HepG2 (cell line): ENCODE results near the gene UCK2. TPM values are rescaled to one million over a fixed set of nuclear protein-coding genes. Genes with fewer than 3 reads are reported as not detected.

Experiments
- AHR ChIP-seq: IDR thresholded peaks from 2 replicates; pipeline ENCODE4 v1.6.1; 2018; ENCODE audit warnings: missing genetic modification reagents, missing compliant biosample characterization
- BCLAF1 ChIP-seq: fragments of 450-650 bp; IDR thresholded peaks from 2 replicates; pipeline ENCODE4 v1.6.1; 2017; ENCODE audit warnings: mild to moderate bottlenecking
- CBX1 ChIP-seq: IDR thresholded peaks from one replicate; pipeline ENCODE4 v1.6.1; 2016; ENCODE audit warnings: antibody characterized with exemption, low read depth
- EEA1 ChIP-seq: sonication (generic); formaldehyde crosslinking; IDR thresholded peaks from 2 replicates; pipeline ENCODE4 v1.5.1; 2020; ENCODE audit warnings: mild to moderate bottlenecking, missing genetic modification reagents, borderline replicate concordance
- ESRRA ChIP-seq: sonication (generic); formaldehyde crosslinking; IDR thresholded peaks from 2 replicates; pipeline ENCODE4 v1.5.1; 2020; ENCODE audit warnings: mild to moderate bottlenecking, low read depth, missing genetic modification reagents
- FLYWCH1 ChIP-seq: sonication (generic); formaldehyde crosslinking; IDR thresholded peaks from 2 replicates; pipeline ENCODE4 v1.8.1; 2023; ENCODE audit warnings: mild to moderate bottlenecking, missing genetic modification reagents
- GPBP1L1 ChIP-seq: sonication (generic); formaldehyde crosslinking; IDR thresholded peaks from 2 replicates; pipeline ENCODE4 v1.5.0; 2020; ENCODE audit warnings: mild to moderate bottlenecking, missing genetic modification reagents
- HHEX ChIP-seq: IDR thresholded peaks from 2 replicates; pipeline ENCODE4 v1.6.1; 2016; ENCODE audit warnings: control low read depth
- HNF1A ChIP-seq, 2 experiments: sonication (generic) in 1 of 2; formaldehyde crosslinking in 1 of 2; IDR thresholded peaks; 2 replicates each; pipeline versions ENCODE4 v1.4.0 to v1.6.1; 2016 to 2020; ENCODE audit warnings: borderline replicate concordance in 1 of 2, low read depth in 1 of 2, mild to moderate bottlenecking in 1 of 2, missing genetic modification reagents in 1 of 2
- IKZF4 ChIP-seq: sonication (generic); formaldehyde crosslinking; IDR thresholded peaks from 2 replicates; pipeline ENCODE4 v1.5.1; 2020; ENCODE audit warnings: borderline replicate concordance, mild to moderate bottlenecking, low read depth, missing genetic modification reagents; ENCODE audit errors: not compliant biosample characterization
- KLF9 ChIP-seq: IDR thresholded peaks from 2 replicates; pipeline ENCODE4 v1.6.1; 2016; ENCODE audit warnings: low read depth
- PAX8 ChIP-seq: sonication (generic); formaldehyde crosslinking; IDR thresholded peaks from 2 replicates; pipeline ENCODE4 v1.8.0; 2022; ENCODE audit warnings: mild to moderate bottlenecking, missing genetic modification reagents, borderline replicate concordance
- PHF20 ChIP-seq: sonication (generic); formaldehyde crosslinking; IDR thresholded peaks from 2 replicates; pipeline ENCODE4 v1.5.0; 2020; ENCODE audit warnings: mild to moderate bottlenecking, missing genetic modification reagents
- ZBTB20 ChIP-seq: sonication (generic); formaldehyde crosslinking; IDR thresholded peaks from 2 replicates; pipeline ENCODE4 v1.8.1; 2023; ENCODE audit warnings: missing genetic modification reagents, low read depth, mild to moderate bottlenecking, borderline replicate concordance
- ZNF253 ChIP-seq: sonication (generic); formaldehyde crosslinking; IDR thresholded peaks from 2 replicates; pipeline ENCODE4 v1.8.0; 2022; ENCODE audit warnings: mild to moderate bottlenecking, missing genetic modification reagents, borderline replicate concordance
- ZNF281 ChIP-seq: sonication (generic); formaldehyde crosslinking; IDR thresholded peaks from 2 replicates; pipeline ENCODE4 v1.4.0; 2020; ENCODE audit warnings: missing genetic modification reagents, borderline replicate concordance
- ZNF30 ChIP-seq: sonication (generic); formaldehyde crosslinking; IDR thresholded peaks from 2 replicates; pipeline ENCODE4 v1.5.0; 2020; ENCODE audit warnings: mild to moderate bottlenecking, missing genetic modification reagents
- ZNF761 ChIP-seq: sonication (generic); formaldehyde crosslinking; conservative IDR thresholded peaks from 2 replicates; pipeline ENCODE4 v1.4.0; 2020; ENCODE audit warnings: mild to moderate bottlenecking, missing genetic modification reagents
- polyA plus RNA-seq, 8 experiments: library from polyadenylated mRNA; depleted of rRNA in 3 of 8; stranded (reverse) in 7 of 8; unstranded in 1 of 8; fragments of >200 nt; fragmentation: Illumina TruSeq in 4 of 8; extraction: Trizol in 4 of 8; gene quantifications; 2 replicates each; pipeline versions ENCODE4 v1.2.1 to v1.2.3, GENCODE V29; 2011 to 2016; ENCODE audit warnings: low read depth in 4 of 8, missing spikeins in 1 of 8, mixed read lengths in 1 of 8; ENCODE audit not compliant: insufficient read depth in 1 of 8
- total RNA-seq, 5 experiments: library from RNA; depleted of rRNA; stranded (reverse); fragments of >200 nt; fragmentation: Illumina TruSeq; extraction: Trizol; gene quantifications; 2 replicates each; pipeline ENCODE4 v1.2.3, GENCODE V29; 2016; ENCODE audit warnings: low read depth in 1 of 5

The UCK2 gene
- total and polyA plus RNA-seq, 2 of the 13 experiments (the other 11 are each of a cell fraction or from before 2014, with no cell fraction given) = 64.3 to 78.0 TPM

- TF ChIP-seq ZNF30 (no peak), IKZF4 (no peak), HNF1A (IDR thresholded peaks at IDR 0.05; ENCODE audit: low read depth) (no peak), HNF1A (CRISPR knock-in tag; IDR thresholded peaks at IDR 0.05; ENCODE audit: borderline replicate concordance) (no peak), ESRRA (CRISPR knock-in tag) (0 out of 2 replicates have a peak, but pooled peaks have one; percentile 12), EEA1 (no peak), PAX8 (CRISPR knock-in tag) (no peak), ZNF761 (CRISPR knock-in tag) (no peak), ZNF281 (no peak), FLYWCH1 (CRISPR knock-in tag) (no peak), BCLAF1 (no peak), CBX1 (no peak), GPBP1L1 (CRISPR knock-in tag) (no peak), ZNF253 (CRISPR knock-in tag) (no peak), ZBTB20 (CRISPR knock-in tag) (no peak), KLF9 (CRISPR knock-in tag) (no peak), PHF20 (CRISPR knock-in tag) (no peak), AHR (CRISPR knock-in tag) (no peak), HHEX (CRISPR knock-in tag) (no peak)
Measured at GRCh38 chr1:165884690-165885304, 57.4 kb downstream of the UCK2 start (continued).
